Measurements from ENCODE around the gene MS4A4E.

- no peak for TF ChIP-seq ZNF396 (CRISPR knock-in tag; IDR thresholded peaks at IDR 0.05; ENCODE audit: borderline replicate concordance)
- TF ChIP-seq, protein P1, sequence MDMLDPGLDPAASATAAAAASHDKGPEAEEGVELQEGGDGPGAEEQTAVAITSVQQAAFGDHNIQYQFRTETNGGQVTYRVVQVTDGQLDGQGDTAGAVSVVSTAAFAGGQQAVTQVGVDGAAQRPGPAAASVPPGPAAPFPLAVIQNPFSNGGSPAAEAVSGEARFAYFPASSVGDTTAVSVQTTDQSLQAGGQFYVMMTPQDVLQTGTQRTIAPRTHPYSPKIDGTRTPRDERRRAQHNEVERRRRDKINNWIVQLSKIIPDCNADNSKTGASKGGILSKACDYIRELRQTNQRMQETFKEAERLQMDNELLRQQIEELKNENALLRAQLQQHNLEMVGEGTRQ (CRISPR knock-in tag; IDR thresholded peaks at IDR 0.05) = no peak
- TF ChIP-seq ERG (CRISPR knock-in tag; IDR thresholded peaks at IDR 0.05) = no peak
- no peak for TF ChIP-seq NFE2L1 (CRISPR knock-in tag; IDR thresholded peaks at IDR 0.05)
- no peak for TF ChIP-seq CTCF (IDR thresholded peaks at IDR 0.05)
- TF ChIP-seq ATF2 (CRISPR knock-in tag; IDR thresholded peaks at IDR 0.05; ENCODE audit: borderline replicate concordance, low read depth) = no peak
- no peak for TF ChIP-seq IRF2 (CRISPR knock-in tag; IDR thresholded peaks at IDR 0.05; ENCODE audit: borderline replicate concordance, low read depth)
- TF ChIP-seq CREB1 (CRISPR knock-in tag; IDR thresholded peaks at IDR 0.05) = no peak
- no peak for TF ChIP-seq SMAD3 (CRISPR knock-in tag; IDR thresholded peaks at IDR 0.05; ENCODE audit: borderline replicate concordance)
- TF ChIP-seq CBFB (CRISPR knock-in tag; IDR thresholded peaks at IDR 0.05; ENCODE audit: low read depth) = no peak
- no peak for TF ChIP-seq JUN (CRISPR knock-in tag; IDR thresholded peaks at IDR 0.05)
Observed at GRCh38 chr11:60264644-60265043, 21.7 kb upstream of the MS4A4E start.
